Right hindlimb (tissue), 1 donor: ENCODE results near the gene DLGAP1.

Experiments used
- DNase-seq: peaks from one replicate; pipeline ENCODE4 v3.0.0-alpha.2; 2018

The DLGAP1 gene

GRCh38 chr18:3796434-3796833 is 658.7 kb downstream of the DLGAP1 start:
- no peak for DNase-seq

- DNase-seq = no peak
These were observed 660.4 kb downstream of the DLGAP1 start for GRCh38 chr18:3794537-3795348.

GRCh38 chr18:3793545-3793944 is 661.6 kb downstream of the DLGAP1 start:
- no peak for DNase-seq

- no peak for DNase-seq
These were observed 662.0 kb downstream of the DLGAP1 start for GRCh38 chr18:3793111-3793510.

GRCh38 chr18:3792711-3793110 is 662.4 kb downstream of the DLGAP1 start:
- no peak for DNase-seq

GRCh38 chr18:3791238-3791637 is 663.9 kb downstream of the DLGAP1 start:
- no peak for DNase-seq

- no peak for DNase-seq
These were observed 664.4 kb downstream of the DLGAP1 start for GRCh38 chr18:3790703-3791102.

- DNase-seq = no peak
These were observed 665.6 kb downstream of the DLGAP1 start for GRCh38 chr18:3789525-3789924.

GRCh38 chr18:3784949-3785348 is 670.2 kb downstream of the DLGAP1 start:
- no peak for DNase-seq

GRCh38 chr18:3782901-3783300 is 672.2 kb downstream of the DLGAP1 start:
- DNase-seq = no peak

GRCh38 chr18:3777719-3778118 is 677.4 kb downstream of the DLGAP1 start:
- no peak for DNase-seq

GRCh38 chr18:3777122-3777521 is 678.0 kb downstream of the DLGAP1 start:
- DNase-seq = no peak

- no peak for DNase-seq
These were observed 679.1 kb downstream of the DLGAP1 start for GRCh38 chr18:3775996-3776395.

- DNase-seq = no peak
These were observed 681.8 kb downstream of the DLGAP1 start for GRCh38 chr18:3773303-3773702.

- DNase-seq = peak; percentile 87
These were observed 683.8 kb downstream of the DLGAP1 start for GRCh38 chr18:3771121-3771971.

- DNase-seq = no peak
These were observed 693.8 kb downstream of the DLGAP1 start for GRCh38 chr18:3761266-3761665.

GRCh38 chr18:3760741-3761140 is 694.4 kb downstream of the DLGAP1 start:
- DNase-seq = no peak

GRCh38 chr18:3759099-3759498 is 696.0 kb downstream of the DLGAP1 start:
- no peak for DNase-seq

GRCh38 chr18:3758531-3758930 is 696.6 kb downstream of the DLGAP1 start:
- no peak for DNase-seq

- no peak for DNase-seq
These were observed 697.7 kb downstream of the DLGAP1 start for GRCh38 chr18:3757361-3757760.

GRCh38 chr18:3753106-3753505 is 702.0 kb downstream of the DLGAP1 start:
- no peak for DNase-seq

- DNase-seq = no peak
These were observed 707.0 kb downstream of the DLGAP1 start for GRCh38 chr18:3748086-3748485.

GRCh38 chr18:3747176-3747973 is 707.7 kb downstream of the DLGAP1 start:
- DNase-seq = no peak
